ENCODE measurements around the gene BRAF. TPM values are rescaled to one million over a fixed set of nuclear protein-coding genes. Genes with fewer than 3 reads are reported as not detected.
A peak's percentile ranks its signal among the peaks of the same experiment; 100 is the strongest.
"Not testable (repeated sequence)": the region's sequence is repeated elsewhere in the genome, so short reads cannot be mapped to it uniquely, and the experiment has no call there.

The BRAF gene
- total and polyA plus RNA-seq, 3 experiments from 2014 or later, result 11.3 to 32.0 (median 28.4) TPM

- no peaks in the 10 kb centered on the region for H3K27me3 Mint-ChIP-seq
- ChIA-PET POLR2A (no interaction called here), CTCF (no interaction called here)
- H3K4me3 ChIP-seq (ENCODE audit: low read length), result no peak overlapping the region
- H3K4me3 Mint-ChIP-seq, result no peak overlapping the region
- H3K36me3 Mint-ChIP-seq, result peaks cover 8 to 49% (median 26%) of the 10 kb centered on the region in 3 donors
- H3K9me3 ChIP-seq (ENCODE audit: low read length), result no peaks in the 10 kb centered on the region
- peak overlapping the region in 2 of 8 donors; percentile 0 to 1 for H3K27ac Mint-ChIP-seq
- H3K9me3 Mint-ChIP-seq, result no peaks in the 10 kb centered on the region
- DNase-seq, result no peak
- no peak overlapping the region for H3K27ac ChIP-seq (ENCODE audit: low read depth, low read length)
- no peaks in the 10 kb centered on the region for H3K4me1 ChIP-seq (ENCODE audit: insufficient read depth, low read length)
- H3K4me1 Mint-ChIP-seq, result peaks cover 0 to 3% (median 0%) of the 10 kb centered on the region in 3 donors
- no peaks in the 10 kb centered on the region for H3K36me3 ChIP-seq (ENCODE audit: insufficient read depth, low read length)
- no peaks in the 10 kb centered on the region for H3K27me3 ChIP-seq (ENCODE audit: insufficient read depth, low read length, poor library complexity, severe bottlenecking)
Observed at GRCh38 chr7:140829720-140830119, 95.0 kb downstream of the BRAF start.

DNA sequence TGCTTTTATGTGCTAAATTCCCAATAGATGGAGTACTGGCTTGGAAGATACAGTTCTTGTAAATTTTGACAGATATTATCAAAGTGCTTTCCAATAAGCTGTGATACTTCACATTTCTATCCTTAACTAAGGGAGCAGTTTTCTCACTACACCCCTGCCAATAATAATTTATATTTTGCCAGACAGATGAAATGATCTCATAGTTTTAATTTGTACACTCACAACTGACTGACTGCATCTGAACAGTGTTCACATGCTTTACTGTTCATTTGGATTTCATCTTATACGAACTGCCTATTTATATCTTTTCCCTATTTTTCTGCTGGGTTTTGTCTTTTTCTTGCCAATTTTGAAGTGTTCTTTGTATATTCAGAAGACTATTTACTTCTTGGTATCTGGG is 96.0 kb downstream of the BRAF start:
- Mint-ChIP-seq H3K9me3 (no peaks in the 10 kb centered on the region), H3K4me3 (no peak overlapping the region), H3K4me1 (no peaks in the 10 kb centered on the region), H3K27ac (no peak overlapping the region), H3K27me3 (no peaks in the 10 kb centered on the region), H3K36me3 (peaks cover 4 to 49% (median 23%) of the 10 kb centered on the region in 3 donors)
- H3K9me3 ChIP-seq (ENCODE audit: low read length), result no peaks in the 10 kb centered on the region
- CTCF ChIA-PET, result no interaction called here
- no peaks in the 10 kb centered on the region for H3K36me3 ChIP-seq (ENCODE audit: insufficient read depth, low read length)
- POLR2A ChIA-PET, result no interaction called here
- H3K27ac ChIP-seq (ENCODE audit: low read depth, low read length), result no peak overlapping the region
- H3K4me1 ChIP-seq (ENCODE audit: insufficient read depth, low read length), result no peaks in the 10 kb centered on the region
- DNase-seq, result no peak
- no peaks in the 10 kb centered on the region for H3K27me3 ChIP-seq (ENCODE audit: insufficient read depth, low read length, poor library complexity, severe bottlenecking)
- no peak overlapping the region for H3K4me3 ChIP-seq (ENCODE audit: low read length)

GRCh38 chr7:140817383-140817782 is 107.3 kb downstream of the BRAF start:
- H3K36me3 ChIP-seq (ENCODE audit: insufficient read depth, low read length); H3K27me3 ChIP-seq (ENCODE audit: insufficient read depth, low read length, poor library complexity, severe bottlenecking); POLR2A ChIA-PET; H3K27ac ChIP-seq (ENCODE audit: low read depth, low read length); H3K27ac Mint-ChIP-seq; H3K27me3 Mint-ChIP-seq; H3K4me3 Mint-ChIP-seq; H3K4me3 ChIP-seq (ENCODE audit: low read length); CTCF ChIA-PET; H3K4me1 Mint-ChIP-seq; H3K9me3 ChIP-seq (ENCODE audit: low read length); H3K4me1 ChIP-seq (ENCODE audit: insufficient read depth, low read length); DNase-seq: not testable (repeated sequence)
- Mint-ChIP-seq H3K9me3 (peaks cover 0 to 11% (median 2%) of the 10 kb centered on the region in 5 donors), H3K36me3 (peaks cover 10 to 16% (median 15%) of the 10 kb centered on the region in 3 donors)

- peaks cover 0 to 6% (median 4%) of the 10 kb centered on the region in 3 donors for H3K4me1 Mint-ChIP-seq
- no peaks in the 10 kb centered on the region for H3K27me3 ChIP-seq (ENCODE audit: insufficient read depth, low read length, poor library complexity, severe bottlenecking)
- ChIA-PET POLR2A (interaction anchor here (1.0 kb wide), 1 partner anchor 202 kb away, joined by 4 read pairs; no protein-coding TSS in a partner anchor), CTCF (interaction anchor here (0.6 to 5.8 kb wide), 14 partner anchors 9 to 335 kb away, joined by 3 to 86 read pairs (median 4); partner anchors contain the start of gene MRPS33)
- peaks cover 0 to 15% (median 2%) of the 10 kb centered on the region in 3 donors for H3K36me3 Mint-ChIP-seq
- H3K27ac ChIP-seq (ENCODE audit: low read depth, low read length), result no peak overlapping the region
- peak; percentile 24 to 68 (median 52) for DNase-seq
- no peak overlapping the region for H3K4me3 ChIP-seq (ENCODE audit: low read length)
- no peaks in the 10 kb centered on the region for H3K27me3 Mint-ChIP-seq
- no peaks in the 10 kb centered on the region for H3K36me3 ChIP-seq (ENCODE audit: insufficient read depth, low read length)
- H3K27ac Mint-ChIP-seq, result peak overlapping the region in 2 of 8 donors; percentile 48 to 66
- no peaks in the 10 kb centered on the region for H3K9me3 Mint-ChIP-seq
- no peaks in the 10 kb centered on the region for H3K9me3 ChIP-seq (ENCODE audit: low read length)
- no peak overlapping the region for H3K4me3 Mint-ChIP-seq
- no peaks in the 10 kb centered on the region for H3K4me1 ChIP-seq (ENCODE audit: insufficient read depth, low read length)
Observed at GRCh38 chr7:140810830-140811556, 113.7 kb downstream of the BRAF start.

DNA sequence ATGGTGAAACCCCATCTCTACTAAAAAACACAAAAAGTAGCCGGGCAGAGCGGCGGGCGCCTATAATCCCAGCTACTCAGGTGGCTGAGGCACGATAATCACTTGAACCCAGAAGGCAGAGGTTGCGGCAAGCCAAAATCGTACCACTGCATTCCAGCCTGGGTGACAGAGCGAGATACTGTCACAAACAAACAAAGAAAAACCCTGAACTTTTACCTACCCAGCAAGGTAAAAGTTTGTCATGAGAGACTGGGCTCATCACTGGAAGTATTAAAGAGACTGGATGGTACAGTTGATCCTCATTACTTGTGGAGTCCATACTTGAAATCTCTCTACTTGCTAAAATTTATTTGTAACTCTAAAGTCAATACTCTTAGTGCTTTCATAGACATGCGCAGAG is 114.3 kb downstream of the BRAF start:
- Mint-ChIP-seq H3K9me3 (no peaks in the 10 kb centered on the region), H3K27ac (no peak overlapping the region), H3K27me3 (no peaks in the 10 kb centered on the region), H3K4me3 (no peak overlapping the region), H3K36me3 (peaks cover 0 to 17% (median 2%) of the 10 kb centered on the region in 3 donors), H3K4me1 (peaks cover 0 to 6% (median 4%) of the 10 kb centered on the region in 3 donors)
- H3K4me3 ChIP-seq (ENCODE audit: low read length), result no peak overlapping the region
- no peaks in the 10 kb centered on the region for H3K9me3 ChIP-seq (ENCODE audit: low read length)
- H3K27ac ChIP-seq (ENCODE audit: low read depth, low read length), result no peak overlapping the region
- ChIA-PET POLR2A (no interaction called here), CTCF (interaction anchor here (1.1 to 5.8 kb wide), 7 partner anchors 8 to 203 kb away, joined by 3 to 86 read pairs (median 5); partner anchors contain the start of gene MRPS33)
- no peaks in the 10 kb centered on the region for H3K4me1 ChIP-seq (ENCODE audit: insufficient read depth, low read length)
- no peaks in the 10 kb centered on the region for H3K36me3 ChIP-seq (ENCODE audit: insufficient read depth, low read length)
- no peaks in the 10 kb centered on the region for H3K27me3 ChIP-seq (ENCODE audit: insufficient read depth, low read length, poor library complexity, severe bottlenecking)
- no peak for DNase-seq

- POLR2A ChIA-PET, result no interaction called here
- Histone ChIP-seq H3K4me3 (ENCODE audit: low read length) (no peak overlapping the region), H3K27me3 (ENCODE audit: insufficient read depth, low read length, poor library complexity, severe bottlenecking) (no peaks in the 10 kb centered on the region), H3K9me3 (ENCODE audit: low read length) (no peaks in the 10 kb centered on the region), H3K4me1 (ENCODE audit: insufficient read depth, low read length) (no peaks in the 10 kb centered on the region), H3K27ac (ENCODE audit: low read depth, low read length) (no peak overlapping the region), H3K36me3 (ENCODE audit: insufficient read depth, low read length) (peaks cover 17% of the 10 kb centered on the region)
- Mint-ChIP-seq H3K27ac (peak overlapping the region in 1 of 8 donors; percentile 87), H3K4me1 (peaks cover 1 to 6% (median 6%) of the 10 kb centered on the region in 3 donors), H3K36me3 (peaks cover 0 to 76% (median 14%) of the 10 kb centered on the region in 3 donors), H3K27me3 (no peaks in the 10 kb centered on the region), H3K9me3 (no peaks in the 10 kb centered on the region), H3K4me3 (no peak overlapping the region)
- CTCF ChIA-PET, result no interaction called here
- peak in 1 of 5 donors; percentile 0 for DNase-seq
Observed at GRCh38 chr7:140778975-140779374, 145.8 kb downstream of the BRAF start.

GRCh38 chr7:140778568-140778967 is 146.2 kb downstream of the BRAF start:
- H3K4me3 ChIP-seq (ENCODE audit: low read length), result no peak overlapping the region
- H3K27me3 ChIP-seq (ENCODE audit: insufficient read depth, low read length, poor library complexity, severe bottlenecking), result no peaks in the 10 kb centered on the region
- Mint-ChIP-seq H3K4me1 (peaks cover 1 to 6% (median 6%) of the 10 kb centered on the region in 3 donors), H3K27ac (no peak overlapping the region), H3K27me3 (no peaks in the 10 kb centered on the region), H3K36me3 (peaks cover 0 to 76% (median 14%) of the 10 kb centered on the region in 3 donors), H3K4me3 (no peak overlapping the region), H3K9me3 (no peaks in the 10 kb centered on the region)
- no peaks in the 10 kb centered on the region for H3K9me3 ChIP-seq (ENCODE audit: low read length)
- H3K27ac ChIP-seq (ENCODE audit: low read depth, low read length), result no peak overlapping the region
- ChIA-PET CTCF (no interaction called here), POLR2A (no interaction called here)
- H3K36me3 ChIP-seq (ENCODE audit: insufficient read depth, low read length), result peaks cover 21% of the 10 kb centered on the region
- no peak for DNase-seq
- H3K4me1 ChIP-seq (ENCODE audit: insufficient read depth, low read length), result no peaks in the 10 kb centered on the region

DNA sequence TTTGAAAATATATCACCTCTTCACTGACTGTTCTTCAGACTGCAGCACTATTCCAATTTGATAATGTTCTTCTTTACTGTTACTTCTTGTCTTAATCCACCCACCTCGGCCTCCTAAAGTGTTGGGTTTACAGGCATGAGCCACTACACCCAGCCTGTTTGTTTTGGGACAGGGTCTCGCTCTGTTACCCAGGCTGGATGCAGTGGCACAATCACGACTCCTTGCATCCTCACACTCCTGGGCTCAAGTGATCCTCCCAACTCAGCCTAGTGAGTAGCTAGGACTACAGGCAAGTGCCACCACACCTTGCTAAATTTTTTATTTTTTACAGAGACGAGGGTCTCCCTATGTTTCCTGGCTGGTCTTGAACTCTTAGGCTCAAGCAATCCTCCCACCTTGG is 150.4 kb downstream of the BRAF start:
- Mint-ChIP-seq H3K36me3 (peaks cover 8 to 75% (median 29%) of the 10 kb centered on the region in 3 donors), H3K4me1 (peaks cover 1 to 6% (median 6%) of the 10 kb centered on the region in 3 donors), H3K4me3 (no peak overlapping the region), H3K27ac (peak overlapping the region in 1 of 8 donors; percentile 59), H3K27me3 (no peaks in the 10 kb centered on the region), H3K9me3 (peaks cover 0 to 2% (median 0%) of the 10 kb centered on the region in 5 donors)
- H3K36me3 ChIP-seq (ENCODE audit: insufficient read depth, low read length), result peaks cover 27% of the 10 kb centered on the region
- H3K27me3 ChIP-seq (ENCODE audit: insufficient read depth, low read length, poor library complexity, severe bottlenecking), result no peaks in the 10 kb centered on the region
- ChIA-PET CTCF (no interaction called here), POLR2A (no interaction called here)
- no peaks in the 10 kb centered on the region for H3K9me3 ChIP-seq (ENCODE audit: low read length)
- H3K4me3 ChIP-seq (ENCODE audit: low read length), result no peak overlapping the region
- no peak for DNase-seq
- H3K27ac ChIP-seq (ENCODE audit: low read depth, low read length), result no peak overlapping the region
- no peaks in the 10 kb centered on the region for H3K4me1 ChIP-seq (ENCODE audit: insufficient read depth, low read length)
